ENCODE results near the gene UCP2.

UCP2 gene

DNA sequence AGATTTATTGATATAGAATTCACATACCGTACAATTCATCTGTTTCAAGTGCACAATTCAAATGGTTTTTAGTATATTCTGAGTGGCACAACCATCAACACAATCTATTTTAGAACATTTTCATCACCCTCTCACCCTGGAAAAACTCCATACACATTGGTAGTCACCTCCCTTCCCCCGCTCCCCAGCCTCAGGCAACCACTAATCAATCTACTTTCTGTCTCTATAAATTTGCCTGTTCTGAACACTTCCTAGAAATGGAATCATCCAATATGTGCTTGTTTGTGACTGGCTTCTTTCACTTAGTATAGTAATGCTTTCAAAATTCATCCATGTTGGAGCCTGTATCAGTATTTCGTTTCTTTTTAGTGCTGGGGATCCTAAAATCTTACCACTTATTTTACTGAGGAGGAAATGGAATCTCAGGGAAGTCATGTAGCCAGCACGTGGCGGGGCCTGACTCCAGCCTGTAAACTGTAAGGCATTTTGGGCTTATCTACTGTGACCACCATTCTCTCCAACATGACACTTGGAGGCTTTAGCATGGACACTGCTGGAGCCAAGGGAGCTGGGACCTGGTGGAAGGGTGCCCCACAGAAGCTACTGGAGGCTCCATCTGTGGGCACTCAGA is 27.1 kb upstream of the UCP2 start:
- no peak for DNase-seq

DNA sequence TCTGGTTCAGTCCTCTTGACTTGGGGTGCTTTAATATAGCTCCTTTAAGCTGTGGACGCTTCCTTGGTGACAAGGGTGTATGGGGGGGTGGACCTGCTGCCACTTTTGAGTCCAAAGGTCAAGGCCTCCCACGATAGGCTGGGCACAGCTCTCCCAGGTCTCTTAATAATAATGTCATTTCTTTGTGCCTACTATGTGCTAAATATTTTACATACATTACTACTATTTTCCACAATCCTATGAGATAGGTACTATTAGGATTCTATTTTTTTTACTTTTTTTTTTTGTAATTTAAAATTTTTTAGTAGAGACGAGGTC is 26.5 kb upstream of the UCP2 start:
- no peak for DNase-seq

DNA sequence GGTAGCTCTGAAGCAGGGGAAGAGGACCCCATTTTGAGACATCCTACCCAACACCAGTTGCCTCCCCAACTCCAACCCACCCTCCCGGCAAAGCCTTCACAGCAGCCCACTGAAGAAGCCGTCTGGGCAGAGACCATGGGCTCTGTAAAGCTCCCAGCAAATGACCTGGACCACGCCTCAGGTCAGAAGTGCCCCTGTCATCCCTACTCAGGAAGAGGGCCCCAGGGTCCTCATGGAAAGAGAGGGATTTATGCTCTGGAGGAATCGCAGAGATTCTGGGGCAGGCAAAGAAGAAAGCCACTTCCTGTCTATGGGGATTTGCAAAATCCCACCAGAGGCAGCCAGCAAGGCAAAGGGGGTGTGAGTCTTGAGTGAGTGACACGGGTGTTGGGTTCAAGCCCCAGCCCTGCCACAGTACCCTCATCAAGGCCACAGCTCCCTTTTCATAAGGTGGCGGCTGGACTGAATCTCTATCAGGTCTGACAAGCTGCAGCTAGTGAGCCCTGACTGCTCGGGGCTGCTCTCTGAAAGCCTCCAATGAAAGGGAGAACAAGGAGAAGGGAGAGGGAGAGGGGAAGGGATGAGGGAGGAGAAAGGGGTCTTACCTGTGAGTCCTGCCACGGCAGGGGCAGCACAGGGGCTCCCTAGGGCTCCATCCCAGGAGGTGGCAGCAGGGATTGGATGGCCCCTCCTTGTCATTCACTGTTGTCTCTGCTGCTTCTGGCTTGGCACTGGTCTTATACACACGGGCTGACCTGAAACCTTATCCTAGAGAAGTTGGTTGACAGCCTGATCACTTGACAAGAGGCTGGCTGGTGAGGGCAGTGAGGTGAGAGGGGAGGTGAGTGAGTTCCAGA is 26.0 kb upstream of the UCP2 start, which contains the start of gene UCP3:
UCP3 (minus strand) TSS at position 713 of the 857 bp plus-strand sequence. CDS start 2,043 bp downstream, outside the sequence.
- DNase-seq, result no peak

DNA sequence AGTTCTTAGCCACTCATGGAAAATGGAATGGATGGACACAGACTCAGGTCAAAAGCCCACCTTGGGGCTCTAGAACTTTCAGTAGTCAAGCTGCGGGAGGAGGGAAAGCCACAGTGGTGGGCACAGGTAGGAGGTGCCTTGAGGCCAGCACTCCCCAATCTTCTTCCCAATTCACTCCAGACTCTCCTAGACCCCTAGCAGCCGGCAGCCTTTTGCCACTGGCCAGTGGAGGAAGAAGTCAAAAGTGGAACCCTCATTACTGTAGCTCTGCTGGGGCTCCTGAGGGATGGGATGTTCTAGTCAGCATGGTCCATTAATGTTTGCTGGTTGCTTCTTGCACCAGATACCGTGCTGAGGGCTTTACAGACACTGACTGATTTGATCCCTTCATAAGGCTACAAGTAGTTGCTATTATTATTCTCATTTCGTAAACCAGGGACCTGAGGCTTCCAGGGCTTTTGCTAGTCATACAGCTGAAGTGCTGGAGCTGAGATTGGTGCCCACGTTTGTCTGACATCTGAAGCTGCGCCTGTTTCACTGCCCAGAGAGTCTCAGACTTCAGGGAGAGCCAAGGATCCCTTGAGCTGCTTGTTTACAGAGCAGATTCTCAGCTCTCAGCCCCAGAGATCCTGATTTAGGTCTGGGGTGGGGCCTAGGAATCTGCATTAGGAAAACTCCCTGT is 25.2 kb upstream of the UCP2 start:
- no peak for DNase-seq

DNA sequence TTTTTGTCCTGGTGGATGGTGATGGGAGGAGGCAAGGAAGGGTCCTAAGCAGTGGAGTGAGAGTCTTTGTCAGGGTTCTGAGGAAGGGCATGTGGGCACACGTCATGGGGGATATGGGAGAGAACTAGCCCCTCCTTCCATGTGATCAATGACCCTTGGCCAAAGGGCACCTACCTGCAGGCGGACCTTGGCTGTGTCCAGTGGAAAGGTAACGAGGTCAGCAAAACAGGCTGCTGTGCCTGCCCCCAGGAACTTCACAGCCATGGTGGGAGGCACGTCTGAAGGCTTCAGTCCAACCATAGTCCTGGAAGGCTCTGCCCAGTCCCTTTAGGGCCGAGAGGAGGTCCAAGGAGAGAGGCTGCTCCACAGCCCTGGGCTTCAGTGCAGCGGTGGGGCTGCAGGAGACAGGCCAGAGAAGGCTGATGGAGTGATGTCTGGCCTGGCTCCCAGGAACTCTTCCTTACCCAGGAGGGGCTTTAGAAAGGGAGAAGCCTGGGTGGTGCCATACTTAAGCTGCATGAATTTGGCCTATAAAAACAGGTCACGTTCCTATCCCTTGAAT is 24.2 kb upstream of the UCP2 start:
- no peak for DNase-seq

DNA sequence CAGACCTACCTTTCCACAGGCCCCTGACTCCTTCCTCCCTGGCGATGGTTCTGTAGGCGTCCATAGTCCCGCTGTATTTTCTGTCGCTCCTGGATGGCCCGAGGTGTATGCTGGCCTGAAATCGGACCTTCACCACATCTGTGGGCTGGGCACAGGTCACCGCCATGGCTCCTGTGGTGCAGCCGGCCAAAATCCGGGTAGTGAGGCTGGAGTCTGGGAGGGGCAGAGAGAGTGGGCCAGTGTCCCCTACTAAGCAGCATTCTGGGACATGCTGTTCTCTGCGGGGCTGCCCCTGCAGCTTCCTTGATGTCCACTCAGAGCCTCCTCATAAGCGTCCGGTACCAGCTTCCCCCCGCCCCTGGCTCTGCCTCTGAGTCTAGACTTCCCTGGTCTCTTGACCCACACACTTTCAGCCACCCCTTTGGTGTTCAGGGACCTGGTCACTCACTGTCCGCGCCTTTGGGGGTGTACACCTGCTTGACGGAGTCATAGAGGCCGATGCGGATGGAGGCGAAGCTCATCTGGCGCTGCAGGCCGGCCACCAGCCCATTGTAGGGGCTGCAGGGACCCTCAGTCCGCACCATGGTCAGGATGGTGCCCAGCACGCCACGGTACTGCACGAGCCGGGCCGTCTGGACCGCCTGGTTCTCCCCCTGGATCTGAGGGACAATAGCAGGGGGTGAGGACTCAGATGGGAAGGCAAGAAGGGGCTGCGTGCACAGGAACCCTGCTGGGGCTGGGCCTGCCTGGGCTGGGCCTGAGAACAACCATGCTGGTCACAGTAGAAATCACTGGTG is 23.3 kb upstream of the UCP2 start:
- no peak for DNase-seq

DNA sequence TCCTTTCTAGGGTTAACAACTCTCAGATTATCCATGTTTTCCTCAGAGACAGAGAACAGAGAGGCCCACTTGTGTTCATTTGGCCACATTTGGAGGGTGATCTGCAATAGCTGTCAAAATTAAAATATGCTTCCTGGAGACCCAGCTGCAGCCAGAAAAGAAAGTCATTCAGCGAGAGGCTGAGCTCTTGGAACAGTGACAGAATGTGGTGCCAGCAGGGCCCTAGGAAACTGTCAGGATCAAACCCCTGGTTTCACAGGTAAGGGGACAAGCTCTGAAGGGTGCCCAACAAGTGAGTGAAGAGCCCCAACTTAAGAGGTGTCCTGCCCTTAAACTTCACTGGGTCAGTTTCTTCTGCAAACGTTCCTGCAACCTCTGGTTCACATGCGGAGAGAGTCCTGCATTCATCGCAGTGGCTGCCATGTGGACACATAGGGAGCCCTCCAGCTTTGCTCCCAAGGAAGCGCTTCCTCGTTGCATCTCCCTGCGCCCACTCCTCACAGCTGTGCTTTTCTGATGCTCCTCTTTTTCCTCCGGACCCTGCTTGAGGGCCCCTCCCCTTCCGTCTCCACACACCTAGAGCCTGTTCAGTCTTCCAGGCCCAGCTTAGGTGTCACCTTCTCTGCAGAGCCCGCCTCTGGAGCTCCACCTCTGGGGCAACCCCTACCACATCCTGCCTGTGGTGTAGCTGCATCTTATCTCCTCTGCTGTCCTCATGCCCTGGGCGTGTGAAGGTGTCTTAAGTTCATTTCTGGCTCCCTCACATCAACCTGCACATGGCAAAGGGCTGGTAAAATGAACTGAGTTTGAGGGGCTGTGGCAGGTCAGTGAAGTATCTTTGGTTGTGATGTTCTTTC is 22.3 kb upstream of the UCP2 start:
- peak; percentile 90 for DNase-seq

DNA sequence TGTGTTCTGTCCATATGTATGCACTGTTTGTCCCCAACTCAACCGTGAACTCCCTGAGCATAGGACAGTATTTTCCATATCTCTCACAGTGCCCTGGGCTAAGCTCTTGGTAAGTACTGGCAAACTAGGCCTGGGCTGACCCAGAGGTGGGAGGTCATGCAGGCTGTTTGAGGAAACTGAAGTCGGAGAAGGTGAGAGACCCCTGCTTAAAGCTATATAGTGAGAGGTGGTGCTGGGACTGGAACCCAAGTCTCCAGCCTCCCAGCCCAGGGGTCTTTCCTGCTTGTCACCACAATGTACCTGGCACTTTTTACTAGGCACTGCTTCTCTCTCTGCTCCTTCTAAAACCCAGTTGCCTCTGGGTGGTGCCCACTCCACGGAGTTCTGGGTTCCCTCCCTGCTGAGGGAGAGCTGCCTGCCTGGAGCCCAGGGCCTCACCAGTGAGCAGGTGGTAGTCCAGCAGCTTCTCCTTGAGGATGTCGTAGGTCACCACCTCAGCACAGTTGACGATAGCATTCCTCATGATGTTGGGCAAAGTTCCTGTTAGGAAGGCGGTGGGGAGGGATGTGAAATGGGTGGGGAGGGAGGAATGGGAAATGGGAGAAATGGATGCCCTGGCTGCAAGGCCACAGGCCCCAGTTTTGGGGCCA is 21.5 kb upstream of the UCP2 start:
- no peak for DNase-seq

DNA sequence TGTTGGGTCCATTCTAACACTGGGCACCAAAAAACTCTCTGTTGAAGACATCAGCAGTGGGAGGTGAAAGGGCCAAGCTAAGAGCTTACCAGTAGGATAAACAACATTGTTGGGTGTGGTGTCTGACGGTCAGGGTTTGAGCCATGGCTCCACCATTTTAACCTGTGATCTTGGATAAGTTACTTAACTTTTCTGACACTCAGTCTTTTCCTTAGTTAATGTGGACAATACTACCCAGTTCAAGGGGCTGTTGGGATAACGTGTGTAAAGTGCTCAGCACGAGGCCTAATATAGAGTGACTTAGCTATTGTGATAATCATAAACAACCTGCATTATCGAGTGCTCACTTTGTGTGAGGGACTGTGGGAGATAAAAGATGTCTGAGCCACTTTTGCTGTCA is 20.2 kb upstream of the UCP2 start:
- DNase-seq, result no peak

DNA sequence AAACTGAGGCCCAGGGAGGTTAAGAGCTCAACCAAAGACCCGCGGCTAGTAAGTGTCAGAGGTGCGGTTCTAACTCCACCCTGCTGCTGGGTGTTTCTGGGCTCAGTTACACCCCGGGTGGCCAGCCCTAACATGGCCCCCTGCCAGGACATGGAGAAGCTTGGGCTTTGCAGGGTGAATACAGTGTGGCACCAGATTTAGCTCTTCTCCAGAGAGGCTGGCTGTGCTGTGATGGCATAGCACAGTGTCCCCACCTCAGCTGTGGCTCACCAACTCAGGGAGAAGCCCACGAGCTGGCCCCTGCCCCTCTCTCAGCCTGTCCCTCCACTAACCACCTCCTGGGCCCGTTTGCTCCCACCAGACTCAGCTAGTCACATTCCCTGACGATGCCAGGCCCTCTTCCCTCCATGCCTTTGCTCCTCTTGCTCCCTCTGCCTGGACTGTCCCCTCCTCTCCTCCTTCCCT is 19.2 kb upstream of the UCP2 start:
- DNase-seq, result no peak

DNA sequence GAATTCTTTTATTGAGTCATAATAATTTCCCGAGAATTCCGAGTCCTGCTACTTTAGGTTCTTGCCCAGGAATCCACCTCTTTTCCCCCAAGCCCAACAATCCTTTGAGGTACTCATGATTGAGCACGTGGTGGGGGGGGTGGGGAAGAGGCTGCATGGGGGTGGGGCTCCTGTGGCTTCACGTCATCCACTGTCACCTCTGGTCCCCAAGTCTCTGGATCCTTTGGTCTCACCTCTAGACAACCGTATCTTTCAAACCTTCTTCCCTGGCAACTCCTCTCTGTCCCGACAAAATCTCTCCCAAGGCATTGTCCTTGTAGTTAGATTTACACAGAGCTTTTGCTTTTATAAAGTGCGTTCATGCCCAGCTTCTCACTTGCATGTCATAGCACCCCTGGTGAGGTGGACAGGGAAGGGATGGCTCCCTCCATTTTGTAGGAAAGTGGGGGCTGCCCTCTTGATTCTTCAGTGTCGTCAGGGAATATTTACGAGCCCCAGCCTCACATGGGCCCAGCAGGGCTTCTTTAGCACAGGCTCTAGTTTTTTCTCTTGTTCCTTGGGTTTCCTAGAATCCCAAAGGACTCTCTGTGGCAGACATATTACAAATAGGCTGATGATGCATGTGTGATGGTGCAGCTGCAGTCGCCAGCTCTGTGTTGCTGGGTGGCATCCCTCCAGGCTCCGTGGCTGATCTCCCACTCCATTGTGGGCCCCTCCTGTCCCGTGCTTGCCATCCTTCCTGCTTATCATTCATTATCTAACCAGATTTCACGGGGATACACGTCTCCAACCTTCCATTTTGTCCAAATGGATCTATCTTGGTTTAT is 17.9 kb upstream of the UCP2 start:
- DNase-seq, result no peak

DNA sequence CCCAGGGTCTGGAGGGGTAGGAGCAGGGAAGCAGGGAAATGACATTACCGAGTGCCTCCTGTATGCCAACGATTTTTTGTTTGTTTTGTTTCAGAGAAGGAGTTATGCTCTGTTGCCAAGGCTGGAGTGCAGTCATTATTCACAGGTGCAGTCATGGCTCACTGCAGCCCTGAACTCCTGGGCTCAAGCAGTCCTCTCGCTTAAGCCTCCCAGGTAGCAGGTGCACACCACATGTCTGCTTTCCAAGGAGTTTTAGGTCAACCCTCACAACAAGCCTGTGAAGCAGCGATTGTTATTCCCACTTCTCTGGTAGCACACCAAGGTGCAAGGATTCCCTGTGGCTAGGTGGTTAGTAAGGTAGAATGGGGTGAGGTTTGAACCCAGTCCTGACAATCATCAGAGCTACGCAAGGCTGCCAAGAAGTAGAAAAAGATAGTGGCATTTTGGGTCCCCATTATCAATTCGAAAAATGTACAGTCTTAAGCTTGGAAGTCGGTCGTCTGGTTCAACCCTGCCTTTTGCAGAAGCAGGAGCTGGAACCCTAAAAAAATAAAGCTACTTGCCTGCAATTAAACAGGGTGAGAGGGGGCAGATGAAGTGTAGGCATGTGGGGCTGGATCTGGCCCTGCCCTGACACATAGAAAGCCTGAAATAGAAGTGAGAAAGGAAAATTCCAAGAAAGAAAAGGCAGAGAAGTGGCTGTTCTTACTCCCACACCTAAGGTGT is 17.1 kb upstream of the UCP2 start:
- DNase-seq, result peak; percentile 65

DNA sequence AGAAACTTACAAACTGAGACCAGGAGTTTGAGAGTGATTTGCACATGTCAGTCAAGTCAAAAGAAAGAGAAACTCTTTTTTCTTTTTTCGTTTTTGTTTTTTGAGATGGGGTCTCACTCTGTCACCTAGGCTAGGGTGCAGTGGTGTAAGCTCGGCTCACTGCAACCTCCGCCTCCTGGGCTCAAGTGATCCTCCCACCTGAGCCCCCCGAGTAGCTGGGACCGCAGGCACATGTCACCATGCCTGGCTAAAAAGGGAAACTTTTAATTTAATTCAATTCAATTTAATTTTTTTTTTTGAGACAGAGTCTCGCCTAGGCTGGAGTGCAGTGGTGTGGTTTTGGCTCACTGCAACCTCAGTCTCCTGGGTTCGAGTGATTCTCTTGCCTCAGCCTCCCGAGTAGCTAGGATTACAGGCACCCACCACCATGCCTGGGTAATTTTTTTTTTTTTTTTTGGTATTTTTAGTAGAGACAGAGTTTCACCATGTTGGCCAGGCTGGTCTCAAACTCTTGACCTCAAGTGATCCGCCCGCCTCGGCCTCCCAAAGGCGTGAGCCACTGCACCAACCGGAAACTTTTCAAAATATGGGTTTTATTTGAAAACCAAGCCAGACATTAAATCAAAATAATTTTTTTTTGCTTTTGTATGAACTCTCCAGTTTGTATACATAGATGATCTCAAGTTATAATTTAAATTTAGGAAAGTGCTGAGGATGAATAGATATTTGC is 16.4 kb upstream of the UCP2 start:
- DNase-seq, result no peak

DNA sequence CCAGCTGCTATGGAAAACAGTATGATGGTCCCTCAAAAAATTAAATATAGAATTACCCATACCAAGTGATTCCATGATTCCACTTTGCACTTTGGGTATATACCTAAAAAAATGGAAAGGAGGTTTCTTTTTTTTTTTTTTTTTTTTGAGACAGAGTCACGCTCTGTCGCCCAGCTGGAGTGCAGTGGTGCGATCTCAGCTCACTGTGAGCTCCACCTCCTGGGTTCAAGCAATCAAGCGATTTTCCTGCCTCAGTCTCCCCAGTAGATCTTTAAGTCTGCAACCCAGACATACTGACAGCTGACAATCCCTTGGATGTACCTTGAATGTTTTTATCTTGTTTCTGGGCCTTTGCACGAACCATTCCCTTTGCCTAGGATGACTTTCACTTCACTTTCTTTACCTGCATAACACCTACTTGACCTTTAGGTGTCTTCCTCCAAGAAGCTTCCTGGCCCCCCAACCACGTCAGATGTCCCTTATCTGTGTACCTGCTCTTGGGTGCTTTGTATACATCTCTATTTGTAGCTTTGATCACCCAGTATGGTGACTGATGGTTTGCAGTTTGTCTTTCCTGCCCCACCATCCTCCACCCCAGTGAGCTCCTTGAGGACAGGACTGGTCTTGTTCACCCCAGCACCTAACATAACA is 14.6 kb upstream of the UCP2 start:
- no peak for DNase-seq

DNA sequence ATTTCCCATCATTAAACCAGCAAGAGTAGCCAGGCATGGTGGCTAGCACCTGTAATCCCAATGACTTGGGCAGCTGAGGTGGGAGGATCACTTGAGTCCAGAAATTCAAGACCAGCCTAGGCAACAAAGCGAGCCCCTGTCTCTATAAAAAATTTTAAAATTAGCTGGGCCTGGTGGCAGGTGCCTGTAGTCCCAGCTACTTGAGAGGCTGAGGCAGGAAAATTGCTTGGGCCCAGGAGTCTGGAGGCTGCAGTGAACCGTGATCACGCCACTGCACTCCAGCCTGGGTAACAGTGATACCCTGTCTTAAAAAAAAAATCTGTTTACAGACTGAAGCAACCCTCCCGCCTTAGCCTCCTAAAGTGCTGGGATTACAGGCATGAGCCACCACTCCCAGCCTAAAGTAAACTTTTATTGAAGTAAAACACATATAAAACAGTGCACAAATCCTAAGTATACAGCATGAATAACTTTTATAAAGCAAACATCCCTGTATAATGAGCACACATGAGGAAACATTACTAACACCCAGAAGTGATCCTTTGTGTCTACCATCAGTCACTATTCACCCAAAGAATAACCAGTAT is 13.6 kb upstream of the UCP2 start:
- DNase-seq, result no peak

DNA sequence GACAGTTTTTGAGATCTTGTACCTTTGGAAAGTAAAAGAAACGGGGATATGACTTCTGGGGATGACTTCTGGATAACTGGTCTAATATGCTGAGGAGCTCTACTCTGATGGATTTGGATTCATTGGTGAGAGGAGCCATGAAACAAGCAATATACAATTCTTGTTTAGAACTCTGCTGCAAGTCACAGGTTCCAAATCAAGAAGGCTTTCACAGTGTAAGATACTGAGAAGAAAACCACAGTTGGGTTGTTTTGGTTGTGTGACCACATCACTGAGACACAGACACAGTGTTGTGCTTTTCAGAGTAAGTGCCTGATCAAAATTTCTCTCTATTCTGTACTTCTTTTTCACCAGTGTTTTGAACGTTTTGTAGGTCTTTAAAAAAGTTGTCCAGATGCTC is 13.1 kb upstream of the UCP2 start:
- peak; percentile 61 for DNase-seq

DNA sequence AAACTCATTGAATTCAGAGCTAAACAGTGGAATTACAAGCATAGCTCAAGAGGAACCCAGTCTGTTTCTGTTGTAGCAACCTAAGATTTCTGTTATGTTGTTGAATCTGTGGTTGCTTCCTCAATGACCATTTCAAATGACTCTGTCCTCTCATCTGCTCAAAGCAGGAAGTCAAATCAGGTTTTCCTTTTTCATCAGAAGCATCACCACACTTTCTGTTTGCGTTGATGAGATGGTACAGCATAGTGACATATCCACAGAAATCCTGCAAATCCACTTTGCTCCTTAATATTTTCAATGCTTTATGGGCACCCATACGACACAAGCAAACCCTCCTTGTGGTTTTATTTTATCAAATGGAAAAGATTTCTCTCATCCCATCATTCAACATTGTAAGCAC is 12.6 kb upstream of the UCP2 start:
- no peak for DNase-seq

DNA sequence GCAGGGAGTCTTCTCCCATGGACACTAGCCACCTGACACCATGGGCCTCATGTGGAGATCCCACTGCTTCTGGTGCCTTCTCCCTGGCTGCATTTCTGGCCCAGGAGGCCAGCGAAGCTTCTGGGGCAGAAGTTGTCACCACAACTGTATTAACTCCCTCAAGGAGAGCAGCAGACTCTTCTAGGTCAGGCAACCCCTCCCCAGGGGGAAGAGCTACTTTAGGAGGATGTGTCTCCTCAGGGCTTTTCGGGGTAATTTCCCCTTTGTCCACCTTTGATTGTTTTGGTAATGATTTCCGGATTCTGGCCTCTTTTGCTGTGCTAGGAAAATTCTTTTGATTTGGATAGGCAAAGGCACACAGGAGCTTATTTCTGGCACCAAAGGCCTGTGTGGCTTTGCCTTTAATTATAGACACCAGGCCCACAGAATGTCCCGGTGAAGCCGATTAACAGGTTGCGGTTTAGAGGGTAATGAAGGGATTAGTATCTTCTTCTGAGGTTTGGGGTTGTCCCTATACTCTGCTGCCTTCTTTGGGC is 8.9 kb upstream of the UCP2 start:
- no peak for DNase-seq
